Hematopoietic multipotent progenitor cell (in vitro differentiated cells): Measurements from ENCODE around the gene GLB1L3. TPM values are rescaled to one million over a fixed set of nuclear protein-coding genes. Genes with fewer than 3 reads are reported as not detected.
"Not testable (repeated sequence)": the region's sequence is repeated elsewhere in the genome, so short reads cannot be mapped to it uniquely, and the experiment has no call there.

ENCODE experiments used
- DNase-seq, 3 donors: peaks; one replicate each; pipeline ENCODE4 v3.0.0-alpha.2; 2011 to 2015; ENCODE audit warnings: low read depth in 2 of 3, low spot score in 2 of 3
- total RNA-seq: library from RNA; depleted of rRNA; stranded (reverse); fragments of >200 nt; gene quantifications from one replicate; pipeline ENCODE4 v1.2.3, GENCODE V29; 2012

The GLB1L3 gene
- total RNA-seq, 1 donor = under 0.01 TPM

GRCh38 chr11:134294664-134295063, 18.5 kb downstream of the GLB1L3 start:
- DNase-seq = no peak

GRCh38 chr11:134312223-134312622, 36.0 kb downstream of the GLB1L3 start:
- DNase-seq = no peak

- no peak for DNase-seq
Observed at GRCh38 chr11:134312807-134313206, 36.6 kb downstream of the GLB1L3 start.

- DNase-seq = no peak
Observed at GRCh38 chr11:134313379-134313778, 37.2 kb downstream of the GLB1L3 start.

- no peak for DNase-seq
Observed at GRCh38 chr11:134313821-134314607, 37.8 kb downstream of the GLB1L3 start.

GRCh38 chr11:134317103-134317502, 40.9 kb downstream of the GLB1L3 start:
- no peak for DNase-seq

GRCh38 chr11:134321373-134321772, 45.2 kb downstream of the GLB1L3 start:
- not testable (repeated sequence) for DNase-seq

GRCh38 chr11:134322553-134322952, 46.4 kb downstream of the GLB1L3 start:
- no peak for DNase-seq

- no peak for DNase-seq
Observed at GRCh38 chr11:134328433-134328832, 52.3 kb downstream of the GLB1L3 start.

GRCh38 chr11:134330611-134331353, 54.6 kb downstream of the GLB1L3 start:
- peak in 1 of 3 donors; percentile 3 for DNase-seq

GRCh38 chr11:134331354-134332188, 55.4 kb downstream of the GLB1L3 start, which contains the start of gene GLB1L2:
Gene GLB1L2 (plus strand): TSS chr11:134331988. CDS start chr11:134332062, 74 bp downstream.
- peak; percentile 67 to 76 (median 69) for DNase-seq

- peak in 1 of 3 donors; percentile 18 for DNase-seq
Observed at GRCh38 chr11:134332189-134332631, 56.0 kb downstream of the GLB1L3 start.

- no peak for DNase-seq
Observed at GRCh38 chr11:134332782-134333181, 56.6 kb downstream of the GLB1L3 start.

- no peak for DNase-seq
Observed at GRCh38 chr11:134333312-134333711, 57.1 kb downstream of the GLB1L3 start.

- DNase-seq = no peak
Observed at GRCh38 chr11:134333946-134334345, 57.8 kb downstream of the GLB1L3 start.

GRCh38 chr11:134334796-134335571, 58.8 kb downstream of the GLB1L3 start:
- DNase-seq = no peak

- DNase-seq = no peak
Observed at GRCh38 chr11:134337051-134337450, 60.9 kb downstream of the GLB1L3 start.

GRCh38 chr11:134338068-134338467, 61.9 kb downstream of the GLB1L3 start:
- DNase-seq = no peak

GRCh38 chr11:134338654-134339053, 62.5 kb downstream of the GLB1L3 start:
- no peak for DNase-seq

GRCh38 chr11:134339756-134340155, 63.6 kb downstream of the GLB1L3 start:
- no peak for DNase-seq
